Stimulated activated CD8-positive, alpha-beta memory T cell treated with anti-CD3 and anti-CD28 coated beads, Interleukin-7, amount 100 ng/mL, for 24 hours (primary cell): ENCODE results near the gene GAP43.

ENCODE experiments used
- DNase-seq: peaks from one replicate; pipeline ENCODE4 v3.0.0-alpha.2; 2020; ENCODE audit warnings: low read depth

Gene GAP43

GRCh38 chr3:115627180-115628074 is 4.1 kb downstream of the GAP43 start:
- no peak for DNase-seq

- no peak for DNase-seq
Measured at GRCh38 chr3:115628075-115628412, 4.7 kb downstream of the GAP43 start.

- no peak for DNase-seq
Measured at GRCh38 chr3:115630850-115631249, 7.5 kb downstream of the GAP43 start.

- no peak for DNase-seq
Measured at GRCh38 chr3:115632026-115632425, 8.7 kb downstream of the GAP43 start.

DNA sequence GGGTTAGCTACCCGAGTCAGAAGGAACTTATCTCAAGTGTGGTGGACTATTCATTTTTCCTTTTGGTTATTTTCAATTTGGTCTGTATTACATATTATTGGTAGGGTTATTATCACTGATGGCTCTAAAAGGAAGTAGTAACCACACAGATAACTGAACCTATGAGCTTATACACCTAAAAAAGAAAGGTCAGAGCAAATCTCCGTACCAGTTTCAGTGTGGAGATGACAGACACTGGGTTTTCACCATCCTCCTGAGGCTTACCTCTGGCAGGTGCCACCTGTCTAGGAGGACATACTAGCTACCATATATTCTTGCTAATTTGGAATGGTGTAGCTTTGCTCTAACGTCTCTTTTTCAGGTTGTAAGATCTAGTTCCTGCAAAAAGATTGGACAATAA is 10.2 kb downstream of the GAP43 start:
- no peak for DNase-seq

- no peak for DNase-seq
Measured at GRCh38 chr3:115634052-115634451, 10.7 kb downstream of the GAP43 start.

DNA sequence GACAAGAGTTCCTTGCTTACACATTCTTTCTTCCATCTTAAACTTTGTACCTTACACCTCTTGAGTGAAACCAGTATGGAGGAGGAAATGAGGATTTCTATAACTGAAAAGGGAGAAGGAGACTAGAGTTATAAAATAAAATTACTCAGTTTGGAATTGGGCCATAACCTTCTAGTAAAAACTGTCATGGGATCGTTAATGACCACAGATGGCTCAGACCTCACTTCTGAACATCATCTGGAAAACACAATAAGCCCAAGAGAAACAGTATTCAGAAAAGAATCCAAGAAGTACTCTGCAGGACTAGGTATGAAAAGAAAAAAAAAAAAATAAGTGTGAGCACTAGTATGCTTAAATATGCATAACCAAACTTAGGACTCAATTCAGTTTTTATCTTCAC is 12.1 kb downstream of the GAP43 start:
- no peak for DNase-seq

GRCh38 chr3:115638241-115638640 is 14.9 kb downstream of the GAP43 start:
- no peak for DNase-seq

GRCh38 chr3:115638991-115639390 is 15.7 kb downstream of the GAP43 start:
- no peak for DNase-seq

- DNase-seq = no peak
Measured at GRCh38 chr3:115644391-115644790, 21.1 kb downstream of the GAP43 start.

GRCh38 chr3:115646027-115646690 is 22.8 kb downstream of the GAP43 start:
- no peak for DNase-seq

- no peak for DNase-seq
Measured at GRCh38 chr3:115648559-115648958, 25.2 kb downstream of the GAP43 start.

DNA sequence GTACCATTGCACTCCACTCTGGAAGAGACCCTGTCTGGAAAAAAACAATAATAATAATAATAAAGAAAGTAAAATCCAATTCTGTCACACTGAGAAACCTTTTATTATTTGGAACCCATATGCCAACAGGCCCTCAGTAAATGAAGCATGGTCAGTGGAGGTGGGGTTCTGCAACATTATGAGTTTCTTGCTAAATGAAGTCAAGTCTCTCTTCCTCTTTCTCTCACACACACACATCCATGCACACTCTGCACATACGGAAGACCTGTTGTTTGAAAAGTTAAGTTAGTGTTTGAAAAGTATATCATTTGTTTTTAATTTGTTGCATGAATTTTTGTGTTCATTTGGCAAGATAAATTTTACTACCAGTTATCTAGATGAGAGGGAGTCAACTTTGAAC is 27.8 kb downstream of the GAP43 start:
- DNase-seq = no peak

- DNase-seq = no peak
Measured at GRCh38 chr3:115651599-115651998, 28.3 kb downstream of the GAP43 start.

DNA sequence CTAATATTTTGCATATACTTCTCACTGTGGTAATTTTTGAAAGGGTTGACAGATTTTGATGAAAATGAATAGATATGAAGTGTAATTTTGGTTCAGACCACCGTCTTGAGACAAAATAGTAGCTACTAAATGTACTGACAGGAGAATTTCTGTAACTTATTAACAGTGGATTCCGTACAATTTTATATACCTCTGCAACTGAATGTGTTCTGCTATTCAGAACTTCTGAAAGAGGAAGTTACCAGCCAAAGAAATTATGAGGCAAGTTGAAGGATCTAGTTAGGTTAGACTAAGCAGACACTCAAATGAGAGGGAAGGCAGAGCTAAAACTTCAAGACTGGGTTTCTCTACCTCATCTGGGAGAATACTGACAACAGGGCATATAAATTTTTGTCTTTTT is 29.4 kb downstream of the GAP43 start:
- no peak for DNase-seq

DNA sequence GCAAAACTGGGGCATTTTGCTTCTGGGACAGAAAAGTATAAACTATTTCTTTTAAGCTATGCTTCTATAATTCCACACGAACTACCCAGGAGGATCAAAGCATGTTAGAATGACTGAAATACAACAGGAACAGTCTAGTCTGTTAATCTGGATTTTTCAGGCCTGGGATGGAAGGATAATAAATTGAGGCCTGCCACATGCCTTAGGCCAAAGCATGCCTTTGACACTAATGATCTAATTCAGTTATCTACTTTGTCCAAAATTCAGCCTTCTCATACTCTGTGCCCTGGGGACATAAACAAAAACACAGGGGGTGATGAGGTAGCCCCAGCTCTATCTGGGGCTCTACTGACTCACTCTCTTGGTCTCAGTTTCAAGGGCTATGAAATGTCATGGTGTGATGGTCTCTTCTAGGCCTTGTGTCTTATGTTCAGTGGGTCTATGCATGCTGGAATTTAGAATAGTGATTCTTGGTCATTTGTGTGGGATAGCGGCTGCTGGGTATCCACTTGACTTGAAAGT is 32.5 kb downstream of the GAP43 start:
- DNase-seq = no peak

GRCh38 chr3:115657168-115657567 is 33.9 kb downstream of the GAP43 start:
- DNase-seq = no peak

GRCh38 chr3:115658032-115658336 is 34.7 kb downstream of the GAP43 start:
- DNase-seq = no peak

GRCh38 chr3:115658337-115659181 is 35.2 kb downstream of the GAP43 start:
- peak; percentile 40 for DNase-seq

DNA sequence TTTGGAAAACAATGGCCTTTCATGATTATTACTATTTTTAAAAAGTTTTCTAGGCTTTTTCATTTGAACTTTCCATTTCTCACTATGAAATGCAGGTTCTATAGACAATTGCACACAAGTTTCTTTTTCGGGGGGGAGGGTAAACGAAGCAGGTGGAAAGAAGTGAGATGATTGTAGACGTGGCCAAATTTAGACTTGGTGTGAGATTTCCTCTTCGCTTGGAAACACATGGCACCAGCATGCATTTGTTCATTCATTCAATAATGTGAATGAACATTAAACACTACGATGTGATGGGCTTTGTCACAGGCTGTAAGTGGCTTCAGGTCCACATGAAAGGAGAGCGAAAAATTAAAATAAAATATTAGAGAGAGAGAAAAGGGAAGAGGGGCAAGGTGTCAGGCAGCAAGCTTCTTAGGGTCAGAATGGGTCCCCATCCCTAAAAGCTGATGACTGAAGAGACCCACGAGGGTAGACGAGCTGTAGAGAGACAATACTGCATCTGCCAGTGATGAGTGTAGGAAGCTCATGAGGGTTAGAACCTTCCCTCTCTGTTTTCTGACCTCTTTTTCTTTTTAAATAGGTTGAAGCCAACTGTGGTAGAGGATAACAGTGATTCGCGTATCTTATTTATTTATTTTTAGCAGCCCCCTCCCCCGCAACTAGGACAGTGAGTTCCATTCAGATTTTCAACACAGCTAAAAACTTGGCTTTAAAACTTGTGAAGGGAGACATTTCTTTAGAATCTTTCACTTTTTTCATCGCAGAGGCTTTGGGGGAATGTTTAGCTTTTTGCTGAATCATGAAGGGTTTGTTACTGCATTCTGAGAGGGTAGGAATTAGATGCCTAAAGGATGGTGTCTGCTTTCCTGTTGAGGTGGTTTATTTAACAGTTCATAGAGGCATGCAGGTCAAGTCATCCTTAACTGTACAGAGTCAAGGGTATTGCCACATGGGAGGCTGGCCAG is 36.2 kb downstream of the GAP43 start:
- DNase-seq = no peak

DNA sequence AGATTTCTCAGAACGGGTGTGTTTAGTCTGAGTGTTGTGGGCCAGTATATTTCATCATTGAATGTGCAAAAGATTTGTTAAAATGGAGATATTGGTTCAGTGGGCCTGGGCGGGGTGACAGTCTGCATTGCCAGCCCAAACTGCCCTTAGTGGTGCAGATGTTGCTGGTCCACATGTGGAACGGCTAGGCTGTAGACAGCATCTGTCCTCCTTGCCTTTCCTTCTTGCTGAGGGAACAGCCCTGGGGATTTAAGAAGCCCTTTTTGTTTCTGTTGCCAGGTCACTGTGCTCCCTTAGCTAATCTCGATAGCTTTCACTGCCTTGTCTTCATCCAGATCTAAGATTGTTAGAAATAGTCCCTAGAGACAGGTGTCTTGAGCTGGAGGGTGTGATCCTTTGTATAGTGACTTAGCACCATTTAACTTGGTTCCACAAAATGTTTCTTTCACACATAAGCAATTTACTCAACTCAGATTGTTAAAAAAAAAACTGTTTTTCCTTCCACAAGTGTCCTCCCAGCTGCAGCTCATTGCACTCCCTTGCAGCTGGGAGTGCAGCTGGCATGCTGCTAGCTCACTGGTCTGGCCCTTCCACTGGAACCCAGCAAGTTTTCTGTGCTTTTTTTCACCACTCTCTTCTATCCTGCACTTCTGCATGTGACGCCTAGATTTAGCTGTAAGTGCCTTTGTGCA is 37.5 kb downstream of the GAP43 start:
- no peak for DNase-seq
